Prostate gland (tissue), 2 donors: Measurements from ENCODE around the gene RSPO1.

ENCODE experiments used
- POLR2A ChIP-seq: fragments of 450-650 bp; IDR thresholded peaks from one replicate; pipeline ENCODE4 v1.6.1; 2016; ENCODE audit warnings: antibody characterized with exemption, mild to moderate bottlenecking
- TF ChIP-seq, protein P1 (sequence below), 4 experiments: fragments of 200-600 bp in 2 of 4; fragments of 450-650 bp in 2 of 4; sonication (generic) in 2 of 4; IDR thresholded peaks; 1 replicate in 3 of 4; 2 replicates in 1 of 4; pipeline ENCODE4 v1.5.1; 2016 to 2019; ENCODE audit warnings: antibody characterized with exemption in 4 of 4, mild to moderate bottlenecking in 2 of 4, moderate library complexity in 2 of 4

DNA sequence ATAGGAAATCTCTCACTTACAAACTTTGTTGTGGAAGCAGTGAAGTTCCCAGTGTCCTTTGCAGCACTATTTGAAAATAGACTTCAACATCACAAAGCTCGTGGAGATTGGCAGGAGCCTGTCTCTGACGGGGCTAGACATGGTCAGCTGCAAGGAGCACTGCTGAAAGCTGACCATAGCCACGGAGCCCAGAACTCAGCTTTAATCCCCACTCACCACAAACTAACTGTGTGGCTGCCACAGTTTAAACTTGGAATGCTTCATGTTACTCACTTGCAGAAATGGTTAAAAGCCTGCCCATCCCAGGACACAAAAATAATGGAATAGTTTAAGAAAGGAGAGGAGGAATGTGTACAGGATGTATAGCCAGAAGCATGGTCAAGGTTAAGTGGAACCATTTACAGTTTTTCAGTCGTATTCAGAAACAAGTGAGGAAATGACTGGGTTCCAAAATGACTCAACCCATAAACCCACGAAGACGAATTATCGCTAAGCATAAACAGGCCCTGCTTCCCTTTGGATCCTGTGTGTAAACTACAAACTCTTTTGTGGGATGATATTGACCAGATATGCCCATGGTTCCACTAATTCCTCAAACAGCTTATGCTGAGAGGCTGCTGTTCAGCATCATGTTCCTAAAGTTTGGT, 59.7 kb downstream of the RSPO1 start:
- TF ChIP-seq, protein P1, sequence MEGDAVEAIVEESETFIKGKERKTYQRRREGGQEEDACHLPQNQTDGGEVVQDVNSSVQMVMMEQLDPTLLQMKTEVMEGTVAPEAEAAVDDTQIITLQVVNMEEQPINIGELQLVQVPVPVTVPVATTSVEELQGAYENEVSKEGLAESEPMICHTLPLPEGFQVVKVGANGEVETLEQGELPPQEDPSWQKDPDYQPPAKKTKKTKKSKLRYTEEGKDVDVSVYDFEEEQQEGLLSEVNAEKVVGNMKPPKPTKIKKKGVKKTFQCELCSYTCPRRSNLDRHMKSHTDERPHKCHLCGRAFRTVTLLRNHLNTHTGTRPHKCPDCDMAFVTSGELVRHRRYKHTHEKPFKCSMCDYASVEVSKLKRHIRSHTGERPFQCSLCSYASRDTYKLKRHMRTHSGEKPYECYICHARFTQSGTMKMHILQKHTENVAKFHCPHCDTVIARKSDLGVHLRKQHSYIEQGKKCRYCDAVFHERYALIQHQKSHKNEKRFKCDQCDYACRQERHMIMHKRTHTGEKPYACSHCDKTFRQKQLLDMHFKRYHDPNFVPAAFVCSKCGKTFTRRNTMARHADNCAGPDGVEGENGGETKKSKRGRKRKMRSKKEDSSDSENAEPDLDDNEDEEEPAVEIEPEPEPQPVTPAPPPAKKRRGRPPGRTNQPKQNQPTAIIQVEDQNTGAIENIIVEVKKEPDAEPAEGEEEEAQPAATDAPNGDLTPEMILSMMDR (IDR thresholded peaks at IDR 0.05) = no peak
- no peak for TF ChIP-seq POLR2A
